ENCODE data around the gene SAMSN1. TPM values are rescaled to one million over a fixed set of nuclear protein-coding genes. Genes with fewer than 3 reads are reported as not detected.
"Not testable (repeated sequence)": the region's sequence is repeated elsewhere in the genome, so short reads cannot be mapped to it uniquely, and the experiment has no call there.

Gene SAMSN1
- total RNA-seq, 1 experiment from 2014 or later: 0.12 TPM

- no peak for DNase-seq (ENCODE audit: low read depth)
These were observed 20.8 kb upstream of the SAMSN1 start for GRCh38 chr21:14566894-14567293.

DNA sequence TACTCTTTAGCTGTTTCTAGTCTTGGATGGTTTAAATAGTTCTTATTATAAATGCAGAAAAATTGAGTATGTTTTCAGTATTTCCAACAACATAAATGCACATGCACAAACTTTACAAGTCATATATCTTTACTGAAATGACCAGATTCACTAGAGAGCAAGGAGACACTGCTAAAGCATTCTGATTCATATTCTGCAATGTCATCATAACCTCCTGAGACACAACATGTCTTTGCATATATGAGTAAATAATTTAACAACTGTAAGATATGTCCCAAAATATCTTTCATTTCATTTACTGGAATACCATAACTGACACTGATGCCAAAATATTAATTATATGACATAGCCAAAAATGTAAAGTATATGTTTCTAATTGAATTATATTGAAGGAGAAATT, 16.8 kb upstream of the SAMSN1 start:
- no peak for DNase-seq (ENCODE audit: low read depth)

DNA sequence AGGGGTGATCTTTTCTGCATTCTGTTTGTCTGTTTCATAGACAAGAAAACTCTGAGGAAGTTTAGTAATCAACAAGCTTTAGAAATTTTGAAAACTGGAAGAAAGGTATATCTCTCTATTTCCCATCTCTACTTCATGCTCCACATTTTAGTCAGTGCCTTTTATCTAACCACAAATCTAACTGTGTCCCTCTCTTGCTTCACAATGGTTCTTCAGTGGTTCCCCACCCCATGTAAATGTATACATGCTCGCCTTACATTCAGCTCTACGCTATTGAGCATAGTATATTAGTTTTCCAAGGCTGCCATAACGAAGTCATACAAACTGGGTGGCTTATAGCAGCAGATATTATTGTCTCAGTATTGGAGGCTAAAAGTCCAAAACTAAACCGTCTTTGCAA, 14.4 kb upstream of the SAMSN1 start:
- no peak for DNase-seq (ENCODE audit: low read depth)

GRCh38 chr21:14560139-14560538, 14.0 kb upstream of the SAMSN1 start:
- no peak for DNase-seq (ENCODE audit: low read depth)

- DNase-seq (ENCODE audit: low read depth): no peak
These were observed 13.0 kb upstream of the SAMSN1 start for GRCh38 chr21:14559102-14559501.

DNA sequence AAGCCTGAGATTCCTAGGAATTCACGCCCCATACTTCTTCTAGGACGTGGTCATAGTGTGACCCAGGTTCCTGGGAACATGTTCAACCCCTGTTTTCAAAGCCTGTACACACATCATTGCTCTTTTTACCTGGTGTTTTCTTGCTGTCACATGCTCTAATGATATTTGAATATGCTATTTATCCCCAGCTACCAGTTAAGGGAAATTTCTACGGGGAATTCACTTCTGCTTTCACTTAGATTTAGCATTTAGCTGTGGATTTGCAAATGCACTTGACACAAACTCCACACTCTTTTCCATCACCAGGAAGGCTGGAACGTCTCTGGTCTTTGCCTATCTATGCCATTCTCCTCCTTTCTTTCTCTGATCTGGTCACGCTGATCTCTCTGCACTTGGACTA, 11.3 kb upstream of the SAMSN1 start:
- DNase-seq (ENCODE audit: low read depth): no peak

DNA sequence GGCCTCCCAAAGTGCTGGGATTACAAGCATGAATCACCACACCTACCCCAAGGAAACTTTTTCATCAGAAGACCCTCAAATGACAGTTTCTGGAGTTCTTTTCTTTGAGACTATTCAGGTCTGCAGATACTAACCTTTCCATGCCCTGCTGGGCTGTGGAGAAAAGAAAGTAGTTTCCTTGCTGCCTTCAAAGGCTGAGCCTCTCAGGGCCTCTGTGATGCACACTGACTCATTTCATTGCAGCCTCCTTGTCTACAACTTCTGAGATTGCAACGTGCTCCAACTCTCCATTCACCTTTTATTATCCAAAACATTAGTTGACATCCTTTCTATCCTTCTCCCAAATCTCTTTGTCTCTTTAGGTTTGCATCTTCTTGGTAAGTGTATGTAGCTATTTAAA, 8.8 kb upstream of the SAMSN1 start:
- no peak for DNase-seq (ENCODE audit: low read depth)

DNA sequence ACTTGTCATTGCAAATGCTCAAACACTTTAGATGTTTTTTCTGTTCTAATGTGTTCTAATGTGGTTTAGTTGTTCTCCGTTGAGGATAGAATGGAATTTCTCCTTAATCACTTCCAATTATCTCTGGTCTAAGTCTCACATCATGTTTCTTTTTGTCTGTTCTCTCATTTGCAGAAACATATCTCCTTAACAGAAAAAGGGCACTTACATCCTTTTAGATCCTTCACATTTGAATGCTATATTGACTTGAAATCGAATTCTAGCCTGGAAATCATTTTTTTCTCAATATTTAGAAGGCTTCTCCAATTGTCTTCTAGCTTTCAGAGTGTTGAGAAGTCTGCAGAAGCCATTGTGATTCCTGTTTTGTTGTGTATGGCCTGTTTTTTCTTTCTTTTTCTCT, 7.3 kb upstream of the SAMSN1 start:
- no peak for DNase-seq (ENCODE audit: low read depth)

- DNase-seq (ENCODE audit: low read depth): no peak
These were observed 5.6 kb upstream of the SAMSN1 start for GRCh38 chr21:14551741-14552140.

DNA sequence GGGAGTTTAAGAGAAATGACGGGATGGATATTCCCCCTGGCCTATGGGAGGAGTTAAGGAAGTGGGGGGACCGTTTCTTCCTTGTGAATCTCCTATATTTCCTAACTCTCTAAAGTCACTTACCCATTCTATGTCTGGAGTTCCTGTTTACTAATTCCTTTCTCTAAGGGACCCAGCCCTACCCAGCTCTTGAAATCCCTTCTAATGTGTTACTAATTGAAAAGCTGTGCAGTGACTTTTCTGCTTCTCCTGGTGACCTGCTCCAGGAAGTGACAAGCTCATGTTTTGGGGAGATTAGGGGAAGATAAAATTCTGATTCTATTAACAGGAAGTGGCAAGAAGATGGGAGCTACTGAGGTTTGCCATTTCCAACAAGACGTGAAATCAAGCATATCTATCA, 4.0 kb upstream of the SAMSN1 start:
- DNase-seq (ENCODE audit: low read depth): no peak

- DNase-seq (ENCODE audit: low read depth): no peak
These were observed 2.7 kb upstream of the SAMSN1 start for GRCh38 chr21:14548779-14549178.

DNA sequence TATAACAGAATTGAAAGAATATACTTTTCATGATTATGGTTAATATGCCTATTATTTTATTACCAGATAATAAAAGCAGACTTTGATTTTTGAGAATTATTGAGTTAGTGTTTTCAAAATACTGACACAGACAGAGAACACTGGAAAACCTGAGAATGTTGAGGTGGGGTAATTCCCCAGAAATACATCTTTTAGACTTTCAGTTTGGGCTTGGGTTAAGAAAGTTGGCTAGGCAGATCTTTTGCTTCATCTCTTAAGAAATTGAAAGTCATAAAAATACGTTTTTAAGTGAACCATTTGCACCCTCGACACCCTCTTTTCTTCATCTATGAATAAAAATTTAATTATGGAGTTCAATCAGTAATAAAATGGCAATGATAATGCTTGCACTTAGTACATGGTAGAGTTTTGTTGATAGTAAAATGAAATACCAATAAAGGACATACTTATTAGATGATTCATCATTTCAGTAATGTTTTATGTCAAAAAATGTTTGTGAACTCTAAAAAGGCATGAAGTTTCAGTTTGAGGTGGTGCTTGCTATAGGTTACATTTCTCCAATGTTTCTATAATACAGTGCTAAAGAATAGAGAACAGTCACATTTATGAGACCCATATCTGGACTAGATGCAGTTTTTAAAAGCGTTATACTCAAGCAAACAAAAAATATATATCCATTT, 1.9 kb upstream of the SAMSN1 start:
- no peak for DNase-seq (ENCODE audit: low read depth)

- not testable (repeated sequence) for DNase-seq (ENCODE audit: low read depth)
These were observed 604 bp upstream of the SAMSN1 start for GRCh38 chr21:14546719-14547118.

DNA sequence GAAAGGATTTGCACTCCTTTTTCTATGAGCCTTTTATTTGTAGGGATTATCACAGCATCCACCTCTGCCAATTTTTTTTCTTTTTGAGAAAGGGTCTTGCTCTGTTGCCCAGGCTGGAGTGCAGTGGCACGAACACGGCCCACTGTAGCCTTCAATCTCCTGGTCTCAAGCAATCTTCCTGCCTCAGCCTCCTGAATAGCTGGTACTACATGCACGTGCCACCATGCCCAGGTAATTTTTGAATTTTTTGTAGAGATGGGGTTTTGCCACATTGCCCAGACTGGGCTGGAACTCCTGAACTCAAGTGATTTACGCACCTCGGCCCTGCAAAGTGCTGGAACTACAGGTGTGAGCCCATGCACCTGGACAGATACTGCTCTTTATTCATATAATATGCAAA, 2.1 kb downstream of the SAMSN1 start:
- no peak for DNase-seq (ENCODE audit: low read depth)

DNA sequence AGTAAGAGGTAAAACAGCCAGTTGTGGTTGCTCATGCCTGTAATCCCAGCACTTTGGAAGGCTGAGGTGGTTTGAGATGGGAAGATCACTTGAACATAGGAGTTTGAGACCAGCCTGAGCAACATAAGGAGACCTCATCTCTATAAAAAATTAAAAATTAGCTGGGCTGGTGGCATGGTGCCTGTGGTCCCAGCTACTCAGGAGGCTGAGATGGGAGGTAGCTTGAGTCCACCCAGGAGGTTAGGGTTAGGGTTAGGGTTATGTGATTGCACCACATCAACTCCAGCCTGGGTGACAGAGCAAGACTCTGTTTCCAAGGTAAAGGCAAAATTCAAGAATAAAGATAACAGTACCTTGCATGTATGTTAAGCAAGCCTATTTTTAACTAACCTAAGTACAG, 3.5 kb downstream of the SAMSN1 start:
- DNase-seq (ENCODE audit: low read depth): no peak

GRCh38 chr21:14541841-14542490, 4.1 kb downstream of the SAMSN1 start:
- no peak for DNase-seq (ENCODE audit: low read depth)

- DNase-seq (ENCODE audit: low read depth): no peak
These were observed 7.6 kb downstream of the SAMSN1 start for GRCh38 chr21:14538483-14538882.

DNA sequence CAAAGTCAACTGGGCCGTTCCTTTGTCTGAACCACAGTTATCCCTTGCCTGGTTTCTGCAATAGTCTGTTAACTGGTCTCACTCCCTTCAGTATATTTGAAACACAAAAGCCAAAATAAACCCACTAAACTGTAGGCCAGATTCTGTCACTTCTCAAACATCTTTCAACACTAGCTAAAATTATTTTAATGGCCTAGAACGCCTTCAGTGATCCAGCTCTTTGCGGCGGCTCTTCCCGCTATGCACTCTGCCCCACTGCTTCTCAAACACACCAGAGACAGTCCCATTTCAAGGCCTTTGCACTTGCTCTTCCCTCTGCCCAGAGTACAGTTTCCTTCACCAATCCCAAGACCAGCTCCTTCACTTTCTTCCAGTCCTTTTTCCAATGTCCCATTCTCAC, 9.2 kb downstream of the SAMSN1 start:
- DNase-seq (ENCODE audit: low read depth): no peak

- no peak for DNase-seq (ENCODE audit: low read depth)
These were observed 10.4 kb downstream of the SAMSN1 start for GRCh38 chr21:14535702-14536101.

DNA sequence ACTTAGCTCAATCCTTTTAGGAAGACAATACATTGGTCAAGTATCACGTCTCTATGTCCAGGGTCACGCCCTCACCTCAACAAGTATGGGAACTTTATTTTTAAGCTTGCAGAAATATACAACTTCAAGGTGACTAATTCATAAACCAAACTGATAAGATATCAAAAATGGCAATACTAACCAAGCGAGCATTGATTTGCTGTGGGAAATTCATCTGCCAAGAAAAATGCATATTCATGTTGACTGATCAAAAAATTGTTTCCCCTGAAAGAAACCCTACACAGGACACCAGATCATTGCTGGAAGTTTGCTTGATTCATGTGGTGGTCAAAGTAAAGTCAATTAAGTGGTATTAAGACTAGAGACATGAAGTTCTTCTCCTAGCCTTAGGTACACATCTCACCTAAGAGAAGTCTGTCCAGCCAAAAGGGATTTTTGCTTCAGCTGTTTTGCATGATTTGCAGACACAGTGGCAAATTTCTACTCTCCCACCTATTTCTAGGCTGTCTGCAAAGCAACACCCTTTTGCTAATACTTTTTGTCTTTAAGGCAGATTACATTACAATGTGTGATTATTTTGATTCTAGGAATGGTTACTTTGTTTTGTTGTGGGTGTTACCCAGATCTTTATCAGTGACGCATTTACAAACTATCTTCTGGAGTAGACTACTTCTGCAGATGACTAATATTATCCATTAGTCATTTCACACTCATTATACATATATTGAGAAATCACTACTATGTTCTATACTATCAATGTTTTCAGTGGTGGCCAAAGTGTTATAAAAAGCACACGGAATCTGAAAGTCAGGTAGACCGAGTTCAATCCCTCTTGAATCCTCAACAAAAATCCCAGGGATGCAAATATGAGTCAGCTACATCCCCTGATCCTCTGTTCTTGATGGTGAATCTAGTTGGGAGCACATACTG, 12.4 kb downstream of the SAMSN1 start:
- DNase-seq (ENCODE audit: low read depth): peak; percentile 36

DNA sequence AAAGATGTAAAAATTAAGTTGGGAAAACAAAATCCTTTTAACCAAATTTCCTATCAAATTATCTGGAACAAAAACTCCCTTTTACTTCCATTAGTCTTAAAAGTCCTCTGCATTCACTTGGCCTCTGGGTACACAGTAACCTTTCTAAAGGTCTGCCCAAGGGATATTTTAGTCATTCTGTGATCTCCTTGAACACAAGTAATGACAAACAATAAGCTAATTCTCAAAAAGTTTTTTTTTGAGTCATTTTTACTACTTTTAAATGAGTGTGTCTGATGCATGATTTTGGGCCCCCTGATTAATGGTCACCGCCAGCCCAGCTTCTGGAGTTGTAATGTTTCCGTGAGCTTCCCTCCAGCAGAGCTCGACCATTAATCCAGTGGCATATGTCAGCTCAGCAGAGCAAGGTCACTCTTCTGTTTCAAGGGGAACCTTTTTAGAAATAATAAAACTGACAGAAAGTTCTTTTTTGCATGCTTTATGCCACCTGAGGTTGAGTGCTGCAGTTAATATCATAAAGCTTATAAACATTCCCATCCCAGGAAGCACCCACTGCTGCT, 14.3 kb downstream of the SAMSN1 start:
- DNase-seq (ENCODE audit: low read depth): no peak

- no peak for DNase-seq (ENCODE audit: low read depth)
These were observed 15.5 kb downstream of the SAMSN1 start for GRCh38 chr21:14530592-14530991.

Data from RPMI7951 (cell line).